Measurements from ENCODE around the gene TPM1. TPM values are rescaled to one million over a fixed set of nuclear protein-coding genes. Genes with fewer than 3 reads are reported as not detected.

TPM1 gene
- total RNA-seq, 1 experiment from 2014 or later, result 748 TPM

DNA sequence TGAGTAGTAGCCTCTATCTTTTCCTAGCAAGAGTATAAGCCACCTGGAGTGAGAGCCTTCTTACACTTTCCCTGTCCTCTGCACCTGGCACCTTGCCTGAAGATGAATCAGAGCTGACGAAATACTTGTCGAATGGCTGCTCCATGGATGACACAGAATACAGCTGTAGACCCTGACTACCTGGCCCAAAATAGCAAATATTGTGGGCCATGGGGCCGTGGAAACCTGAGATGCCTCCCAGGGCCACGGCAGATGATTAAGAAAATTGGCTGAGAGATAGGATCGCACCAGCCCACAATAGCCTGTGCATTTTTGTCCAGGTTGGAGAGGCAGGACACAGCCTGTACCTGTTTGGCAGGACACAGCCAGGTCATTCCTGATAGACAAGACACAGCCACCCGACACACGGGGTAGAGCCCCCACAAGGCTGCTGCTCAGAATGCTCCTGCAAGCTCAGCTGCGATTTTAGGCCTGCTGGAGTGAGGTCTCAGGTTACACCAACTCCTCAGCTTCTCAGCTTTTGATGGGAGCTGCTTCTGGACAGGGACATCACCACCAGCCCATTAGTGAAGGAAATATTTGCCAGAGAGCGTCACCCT lies 22.9 kb upstream of the TPM1 start:
- WGBS (ENCODE audit: extremely low coverage, insufficient read length, low lambda C conversion rate), result no CpG with 5 or more reads among the region's 9 CpGs
- H3K23ac ChIP-seq (ENCODE audit: insufficient read length, low read depth, low read length), result no peak overlapping the region

More for the DNA sequence above, 22.9 kb upstream of the TPM1 start:
- H2AFZ ChIP-seq (ENCODE audit: low read length), result no peak overlapping the region
- Mint-ChIP-seq H3K9me3 (no peaks in the 10 kb centered on the region), H3K4me1 (peaks cover 13 to 14% of the 10 kb centered on the region in 2 experiments), H3K27ac (peak overlapping the region in 1 of 3 experiments; percentile 33; a peak in 1 of 7 replicates), H3K4me3 (no peak overlapping the region), H3K36me3 (ENCODE audit: insufficient read depth in 1 of 3, low read depth in 3 of 3) (no peaks in the 10 kb centered on the region), H3K27me3 (ENCODE audit: low read depth) (no peaks in the 10 kb centered on the region; the same call in 1 of the 2 replicates)
- no peaks in the 10 kb centered on the region for H3K9me3 ChIP-seq (ENCODE audit: control insufficient read depth, low read depth, low read length)
- no peaks in the 10 kb centered on the region for H3K23me2 ChIP-seq (ENCODE audit: insufficient read length, low read depth, low read length, poor library complexity, severe bottlenecking)
- DNase-seq, result peak; percentile 74
- no peak overlapping the region for H3K14ac ChIP-seq (ENCODE audit: insufficient read depth, low read length)
- no peak overlapping the region for H2BK12ac ChIP-seq (ENCODE audit: insufficient read length, low read depth, low read length)
- TF ChIP-seq, protein P1, sequence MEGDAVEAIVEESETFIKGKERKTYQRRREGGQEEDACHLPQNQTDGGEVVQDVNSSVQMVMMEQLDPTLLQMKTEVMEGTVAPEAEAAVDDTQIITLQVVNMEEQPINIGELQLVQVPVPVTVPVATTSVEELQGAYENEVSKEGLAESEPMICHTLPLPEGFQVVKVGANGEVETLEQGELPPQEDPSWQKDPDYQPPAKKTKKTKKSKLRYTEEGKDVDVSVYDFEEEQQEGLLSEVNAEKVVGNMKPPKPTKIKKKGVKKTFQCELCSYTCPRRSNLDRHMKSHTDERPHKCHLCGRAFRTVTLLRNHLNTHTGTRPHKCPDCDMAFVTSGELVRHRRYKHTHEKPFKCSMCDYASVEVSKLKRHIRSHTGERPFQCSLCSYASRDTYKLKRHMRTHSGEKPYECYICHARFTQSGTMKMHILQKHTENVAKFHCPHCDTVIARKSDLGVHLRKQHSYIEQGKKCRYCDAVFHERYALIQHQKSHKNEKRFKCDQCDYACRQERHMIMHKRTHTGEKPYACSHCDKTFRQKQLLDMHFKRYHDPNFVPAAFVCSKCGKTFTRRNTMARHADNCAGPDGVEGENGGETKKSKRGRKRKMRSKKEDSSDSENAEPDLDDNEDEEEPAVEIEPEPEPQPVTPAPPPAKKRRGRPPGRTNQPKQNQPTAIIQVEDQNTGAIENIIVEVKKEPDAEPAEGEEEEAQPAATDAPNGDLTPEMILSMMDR (conservative IDR thresholded peaks at IDR 0.05), result peak; percentile 19; the same call in 1 of the 3 replicates
- H4K8ac ChIP-seq (replicated peaks; ENCODE audit: insufficient read length, low read depth, low read length), result no peak overlapping the region
- no peak overlapping the region for H2BK5ac ChIP-seq (ENCODE audit: insufficient read length, low read length)
- H3K27me3 ChIP-seq (ENCODE audit: insufficient read depth, low read length), result no peaks in the 10 kb centered on the region
- H2BK15ac ChIP-seq (ENCODE audit: low read depth, low read length), result no peak overlapping the region
- H3K56ac ChIP-seq (ENCODE audit: insufficient read length, low read depth, low read length), result no peak overlapping the region
- H2BK120ac ChIP-seq (ENCODE audit: low read depth, low read length, poor library complexity, severe bottlenecking), result no peak overlapping the region
- H2AK5ac ChIP-seq (ENCODE audit: insufficient read length, low read length), result no peak overlapping the region
- no peak overlapping the region for H3T11ph ChIP-seq (ENCODE audit: low read length)
- no peak overlapping the region for H4K91ac ChIP-seq (ENCODE audit: insufficient read length, low read depth, low read length)
- no peaks in the 10 kb centered on the region for H4K20me1 ChIP-seq (ENCODE audit: control insufficient read depth, insufficient read depth, insufficient read length)
- H2BK20ac ChIP-seq (ENCODE audit: low read depth, low read length, poor library complexity, severe bottlenecking), result no peak overlapping the region
- H3K18ac ChIP-seq (ENCODE audit: insufficient read length, low read depth, low read length), result no peak overlapping the region
- no peak overlapping the region for H3K9ac ChIP-seq (ENCODE audit: extremely low read depth, insufficient read length, low read length)
- H4K5ac ChIP-seq (ENCODE audit: insufficient read length, low read depth, low read length), result no peak overlapping the region
- H3K4me2 ChIP-seq (ENCODE audit: insufficient read depth, insufficient read length, low read length), result no peak overlapping the region
- no peaks in the 10 kb centered on the region for H3K79me2 ChIP-seq (ENCODE audit: insufficient read depth, low read length)
- no peak overlapping the region for H3K27ac ChIP-seq (ENCODE audit: insufficient read length, low read depth, low read length)
- H3K79me1 ChIP-seq (ENCODE audit: insufficient read depth, low read depth, low read length, poor library complexity, severe bottlenecking), result no peaks in the 10 kb centered on the region
- H3K4ac ChIP-seq (ENCODE audit: low read depth, low read length), result no peak overlapping the region
- H3K4me1 ChIP-seq (ENCODE audit: insufficient read depth, low read length), result no peaks in the 10 kb centered on the region; the same call in 1 of the 2 replicates

Data from H9 (cell line).